Mesendoderm (in vitro differentiated cells): ENCODE data around the gene PDZRN3.

Experiments
- DNase-seq: peaks from one replicate; pipeline ENCODE4 v3.0.0; 2013
- H2AK5ac ChIP-seq: 2 replicates; pipeline ENCODE4 v1.6.1; 2013; ENCODE audit warnings: low read length, inconsistent platforms
- H2BK120ac ChIP-seq: 2 replicates; pipeline ENCODE4 v1.6.1; 2013; ENCODE audit warnings: low read depth, mild to moderate bottlenecking, low read length, moderate library complexity, mixed read lengths
- H2BK15ac ChIP-seq: replicated peaks from 2 replicates; pipeline ENCODE4 v1.6.1; 2013; ENCODE audit warnings: low read depth, mild to moderate bottlenecking, moderate library complexity
- H2BK5ac ChIP-seq: 2 replicates; pipeline ENCODE4 v1.6.1; 2013; ENCODE audit warnings: low read length, inconsistent platforms
- H3K18ac ChIP-seq: 2 replicates; pipeline ENCODE4 v1.6.1; 2013; ENCODE audit warnings: mild to moderate bottlenecking, low read length, mixed read lengths
- H3K23ac ChIP-seq: one replicate; pipeline ENCODE4 v1.6.1; 2013; ENCODE audit warnings: low read length
- H3K27ac ChIP-seq: 2 replicates; pipeline ENCODE4 v1.5.1; 2013; ENCODE audit warnings: low read depth, mild to moderate bottlenecking, inconsistent platforms, low read length, moderate library complexity
- H3K27me3 ChIP-seq: 2 replicates; pipeline ENCODE4 v1.6.1; 2013; ENCODE audit warnings: low read length, control low read depth, mild to moderate bottlenecking, inconsistent platforms; ENCODE audit not compliant: insufficient read depth, poor library complexity
- H3K36me3 ChIP-seq: 2 replicates; pipeline ENCODE4 v1.6.1; 2013; ENCODE audit warnings: low read length, inconsistent platforms; ENCODE audit not compliant: control insufficient read depth, insufficient read depth
- H3K4ac ChIP-seq: one replicate; pipeline ENCODE4 v1.6.1; 2013; ENCODE audit warnings: low read depth, mild to moderate bottlenecking, low read length, moderate library complexity
- H3K4me1 ChIP-seq: 2 replicates; pipeline ENCODE4 v1.6.1; 2013; ENCODE audit warnings: low read depth, low read length, inconsistent platforms; ENCODE audit not compliant: control insufficient read depth
- H3K4me2 ChIP-seq: 2 replicates; pipeline ENCODE4 v1.6.1; 2013; ENCODE audit warnings: low read length
- H3K4me3 ChIP-seq: 2 replicates; pipeline ENCODE4 v1.5.1; 2013; ENCODE audit warnings: mild to moderate bottlenecking, low read length
- H3K56ac ChIP-seq: one replicate; pipeline ENCODE4 v1.6.1; 2013; ENCODE audit warnings: low read length
- H3K79me1 ChIP-seq: 2 replicates; pipeline ENCODE4 v1.6.1; 2013; ENCODE audit warnings: low read length, inconsistent platforms
- H3K79me2 ChIP-seq: 2 replicates; pipeline ENCODE4 v1.6.1; 2013; ENCODE audit warnings: mild to moderate bottlenecking, low read length; ENCODE audit not compliant: control insufficient read depth, insufficient read depth
- H3K9ac ChIP-seq: 2 replicates; pipeline ENCODE4 v1.6.1; 2013; ENCODE audit warnings: low read length, inconsistent platforms
- H4K5ac ChIP-seq: one replicate; pipeline ENCODE4 v1.6.1; 2013; ENCODE audit warnings: low read length
- H4K8ac ChIP-seq: one replicate; pipeline ENCODE4 v1.6.1; 2013; ENCODE audit warnings: low read depth, mild to moderate bottlenecking, control low read depth, low read length, moderate library complexity
- WGBS: extraction: QIAGEN DNeasy Blood & Tissue Kit; methylation state at CpG from one replicate; pipeline ENCODE4 v1.1.7; 2013; ENCODE audit warnings: low lambda C conversion rate, missing lambda C conversion rate; ENCODE audit not compliant: insufficient coverage; ENCODE audit errors: extremely low coverage; 5-methylcytosine and 5-hydroxymethylcytosine counted together

Gene PDZRN3

GRCh38 chr3:73415118-73415517 is 209.6 kb downstream of the PDZRN3 start:
- no peak overlapping the region for H3K56ac ChIP-seq
- H3K36me3 ChIP-seq, result no peaks in the 10 kb centered on the region
- H3K79me1 ChIP-seq, result no peaks in the 10 kb centered on the region
- no peaks in the 10 kb centered on the region for H3K4me1 ChIP-seq
- no peak for DNase-seq
- no peak overlapping the region for H3K4me3 ChIP-seq
- no peak overlapping the region for H4K5ac ChIP-seq
- H3K4ac ChIP-seq, result no peak overlapping the region
- no peaks in the 10 kb centered on the region for H3K27me3 ChIP-seq
- H3K18ac ChIP-seq, result no peak overlapping the region
- no peak overlapping the region for H2BK120ac ChIP-seq
- no CpG with 5 or more reads among the region's 2 CpGs for WGBS
- no peak overlapping the region for H2BK5ac ChIP-seq
- H3K9ac ChIP-seq, result no peak overlapping the region
- H2BK15ac ChIP-seq, result no peak overlapping the region
- H4K8ac ChIP-seq, result no peak overlapping the region
- H3K4me2 ChIP-seq, result no peak overlapping the region
- no peak overlapping the region for H3K27ac ChIP-seq
- H3K79me2 ChIP-seq, result no peaks in the 10 kb centered on the region
- no peak overlapping the region for H2AK5ac ChIP-seq
- no peak overlapping the region for H3K23ac ChIP-seq

GRCh38 chr3:73413619-73414018 is 211.1 kb downstream of the PDZRN3 start:
- Histone ChIP-seq H3K36me3 (no peaks in the 10 kb centered on the region), H3K79me2 (no peaks in the 10 kb centered on the region), H3K4me1 (no peaks in the 10 kb centered on the region), H4K5ac (no peak overlapping the region), H3K4ac (no peak overlapping the region), H3K79me1 (no peaks in the 10 kb centered on the region), H3K9ac (no peak overlapping the region), H3K56ac (no peak overlapping the region), H2BK5ac (no peak overlapping the region), H3K27ac (no peak overlapping the region), H2BK15ac (no peak overlapping the region), H2AK5ac (no peak overlapping the region), H3K18ac (no peak overlapping the region), H2BK120ac (no peak overlapping the region), H3K4me3 (no peak overlapping the region), H3K27me3 (no peaks in the 10 kb centered on the region), H3K23ac (no peak overlapping the region), H4K8ac (no peak overlapping the region), H3K4me2 (no peak overlapping the region)
- no CpG with 5 or more reads among the region's 9 CpGs for WGBS
- DNase-seq, result no peak

- WGBS, result no CpG with 5 or more reads among the region's 5 CpGs
- no peaks in the 10 kb centered on the region for H3K4me1 ChIP-seq
- no peak overlapping the region for H3K4me2 ChIP-seq
- no peaks in the 10 kb centered on the region for H3K36me3 ChIP-seq
- no peak overlapping the region for H2AK5ac ChIP-seq
- H3K27ac ChIP-seq, result no peak overlapping the region
- no peak for DNase-seq
- H2BK15ac ChIP-seq, result no peak overlapping the region
- H3K23ac ChIP-seq, result no peak overlapping the region
- no peak overlapping the region for H2BK5ac ChIP-seq
- H3K4me3 ChIP-seq, result no peak overlapping the region
- no peak overlapping the region for H3K18ac ChIP-seq
- no peak overlapping the region for H3K4ac ChIP-seq
- H3K79me1 ChIP-seq, result no peaks in the 10 kb centered on the region
- no peak overlapping the region for H4K8ac ChIP-seq
- no peak overlapping the region for H4K5ac ChIP-seq
- no peaks in the 10 kb centered on the region for H3K79me2 ChIP-seq
- H3K56ac ChIP-seq, result no peak overlapping the region
- H2BK120ac ChIP-seq, result no peak overlapping the region
- no peaks in the 10 kb centered on the region for H3K27me3 ChIP-seq
- no peak overlapping the region for H3K9ac ChIP-seq
These were observed 212.7 kb downstream of the PDZRN3 start for GRCh38 chr3:73411993-73412392.

- H2BK120ac ChIP-seq, result no peak overlapping the region
- H3K4ac ChIP-seq, result no peak overlapping the region
- no peaks in the 10 kb centered on the region for H3K79me1 ChIP-seq
- H3K27me3 ChIP-seq, result no peaks in the 10 kb centered on the region
- H3K4me3 ChIP-seq, result no peak overlapping the region
- no peak overlapping the region for H3K18ac ChIP-seq
- no peak overlapping the region for H3K23ac ChIP-seq
- H2BK15ac ChIP-seq, result no peak overlapping the region
- H3K4me1 ChIP-seq, result no peaks in the 10 kb centered on the region
- H3K4me2 ChIP-seq, result no peak overlapping the region
- no peak overlapping the region for H4K8ac ChIP-seq
- no peak overlapping the region for H2AK5ac ChIP-seq
- H3K56ac ChIP-seq, result no peak overlapping the region
- no peak overlapping the region for H2BK5ac ChIP-seq
- H3K27ac ChIP-seq, result no peak overlapping the region
- WGBS, result no CpG with 5 or more reads among the region's 7 CpGs
- H3K9ac ChIP-seq, result no peak overlapping the region
- H4K5ac ChIP-seq, result no peak overlapping the region
- no peak for DNase-seq
- no peaks in the 10 kb centered on the region for H3K36me3 ChIP-seq
- H3K79me2 ChIP-seq, result no peaks in the 10 kb centered on the region
These were observed 213.2 kb downstream of the PDZRN3 start for GRCh38 chr3:73411545-73411944.

- no CpG with 5 or more reads among the region's 10 CpGs for WGBS
- Histone ChIP-seq H4K8ac (no peak overlapping the region), H2AK5ac (no peak overlapping the region), H3K4me2 (no peak overlapping the region), H3K4me3 (no peak overlapping the region), H4K5ac (no peak overlapping the region), H3K36me3 (no peaks in the 10 kb centered on the region), H3K4me1 (no peaks in the 10 kb centered on the region), H3K18ac (no peak overlapping the region), H2BK5ac (no peak overlapping the region), H3K27ac (no peak overlapping the region), H3K9ac (no peak overlapping the region), H2BK15ac (no peak overlapping the region), H3K4ac (no peak overlapping the region), H2BK120ac (no peak overlapping the region), H3K56ac (no peak overlapping the region), H3K79me1 (no peaks in the 10 kb centered on the region), H3K23ac (no peak overlapping the region), H3K27me3 (no peaks in the 10 kb centered on the region), H3K79me2 (no peaks in the 10 kb centered on the region)
- no peak for DNase-seq
These were observed 215.5 kb downstream of the PDZRN3 start for GRCh38 chr3:73409138-73409763.

- H3K4me1 ChIP-seq, result no peaks in the 10 kb centered on the region
- WGBS, result no CpG with 5 or more reads among the region's 10 CpGs
These were observed 216.1 kb downstream of the PDZRN3 start for GRCh38 chr3:73408634-73409033.

More at GRCh38 chr3:73408634-73409033, 216.1 kb downstream of the PDZRN3 start:
- no peak overlapping the region for H2BK120ac ChIP-seq
- H3K79me2 ChIP-seq, result no peaks in the 10 kb centered on the region
- H3K79me1 ChIP-seq, result no peaks in the 10 kb centered on the region
- H3K9ac ChIP-seq, result no peak overlapping the region
- H4K8ac ChIP-seq, result no peak overlapping the region
- no peak overlapping the region for H3K56ac ChIP-seq
- no peak overlapping the region for H3K18ac ChIP-seq
- H4K5ac ChIP-seq, result no peak overlapping the region
- no peak overlapping the region for H3K4me2 ChIP-seq
- H3K4me3 ChIP-seq, result no peak overlapping the region
- no peak overlapping the region for H3K27ac ChIP-seq
- no peak overlapping the region for H3K23ac ChIP-seq
- no peak overlapping the region for H3K4ac ChIP-seq
- H2BK15ac ChIP-seq, result no peak overlapping the region
- H2AK5ac ChIP-seq, result no peak overlapping the region
- no peaks in the 10 kb centered on the region for H3K27me3 ChIP-seq
- H2BK5ac ChIP-seq, result no peak overlapping the region
- H3K36me3 ChIP-seq, result no peaks in the 10 kb centered on the region
- no peak for DNase-seq
